SK-N-SH treated with all-trans-retinoic acid at 6 μM for 48 hours (cell line): ENCODE data around the gene NKPD1.

ENCODE experiments used
- ATAC-seq: fragments of 200-7000 bp; cut with Tn5 transposase; 3 replicates; pipeline ENCODE4 v1.9.1; 2020; ENCODE audit warnings: mild to moderate bottlenecking, moderate library complexity
- ARNTL ChIP-seq: fragments of 450-650 bp; formaldehyde crosslinking; IDR thresholded peaks from 2 replicates; pipeline ENCODE4 v1.5.0; 2020; ENCODE audit warnings: low read depth, mild to moderate bottlenecking, moderate library complexity, borderline replicate concordance
- BACH2 ChIP-seq: fragments of 250-450 bp; sonication (Bioruptor Pico); IDR thresholded peaks from 2 replicates; pipeline ENCODE4 v1.9.0; 2021; ENCODE audit warnings: mild to moderate bottlenecking, borderline replicate concordance
- CSDC2 ChIP-seq: fragments of 250-450 bp; sonication (Bioruptor Pico); IDR thresholded peaks from 2 replicates; pipeline ENCODE4 v1.5.0; 2020; ENCODE audit warnings: mild to moderate bottlenecking, moderate library complexity
- ESRRG ChIP-seq: fragments of 250-450 bp; sonication (Bioruptor Pico); IDR thresholded peaks from 2 replicates; pipeline ENCODE4 v1.6.1; 2021; ENCODE audit warnings: mild to moderate bottlenecking
- GLIS3 ChIP-seq: fragments of 250-450 bp; sonication (Bioruptor Pico); IDR thresholded peaks from 2 replicates; pipeline ENCODE4 v1.5.0; 2020; ENCODE audit warnings: mild to moderate bottlenecking, moderate library complexity
- ISL1 ChIP-seq: fragments of 250-450 bp; sonication (Bioruptor Pico); IDR thresholded peaks from 2 replicates; pipeline ENCODE4 v2.1.2; 2022; ENCODE audit warnings: mild to moderate bottlenecking, moderate library complexity
- OSR1 ChIP-seq: fragments of 250-450 bp; sonication (Bioruptor Pico); IDR thresholded peaks from 2 replicates; pipeline ENCODE4 v1.8.0; 2022; ENCODE audit warnings: moderate library complexity, mild to moderate bottlenecking, inconsistent platforms
- PPARA ChIP-seq: fragments of 250-450 bp; sonication (Bioruptor Pico); IDR thresholded peaks from 2 replicates; pipeline ENCODE4 v1.5.0; 2020; ENCODE audit warnings: mild to moderate bottlenecking, borderline replicate concordance
- RARB ChIP-seq: fragments of 250-450 bp; sonication (Bioruptor Pico); IDR thresholded peaks from 2 replicates; pipeline ENCODE4 v1.8.0; 2021; ENCODE audit warnings: mild to moderate bottlenecking, moderate library complexity
- SNAI2 ChIP-seq: fragments of 250-450 bp; sonication (Bioruptor Pico); IDR thresholded peaks from 2 replicates; pipeline ENCODE4 v1.5.0; 2020; ENCODE audit warnings: mild to moderate bottlenecking, moderate library complexity
- TOX ChIP-seq: fragments of 250-450 bp; sonication (Bioruptor Pico); IDR thresholded peaks from 2 replicates; pipeline ENCODE4 v1.8.0; 2021; ENCODE audit warnings: mild to moderate bottlenecking, moderate library complexity, borderline replicate concordance
- ZC3H10 ChIP-seq: fragments of 250-450 bp; sonication (Bioruptor Pico); IDR thresholded peaks from 2 replicates; pipeline ENCODE4 v1.5.1; 2021; ENCODE audit warnings: mild to moderate bottlenecking, moderate library complexity
- ZFP3 ChIP-seq: fragments of 250-450 bp; sonication (Bioruptor Pico); IDR thresholded peaks from 2 replicates; pipeline ENCODE4 v1.5.0; 2020; ENCODE audit warnings: mild to moderate bottlenecking, moderate library complexity
- ZFP30 ChIP-seq: fragments of 450-650 bp; formaldehyde crosslinking; IDR thresholded peaks from 2 replicates; pipeline ENCODE4 v1.5.0; 2022; ENCODE audit warnings: mild to moderate bottlenecking, moderate library complexity
- ZNF565 ChIP-seq: fragments of 450-650 bp; formaldehyde crosslinking; conservative IDR thresholded peaks from 2 replicates; pipeline ENCODE4 v1.5.0; 2020; ENCODE audit warnings: low read depth, mild to moderate bottlenecking, moderate library complexity
- ZNF70 ChIP-seq: fragments of 450-650 bp; formaldehyde crosslinking; IDR thresholded peaks from 2 replicates; pipeline ENCODE4 v1.5.0; 2020; ENCODE audit warnings: mild to moderate bottlenecking, moderate library complexity
- ZNF8 ChIP-seq: fragments of 450-650 bp; formaldehyde crosslinking; IDR thresholded peaks from 2 replicates; pipeline ENCODE4 v1.5.0; 2020; ENCODE audit warnings: mild to moderate bottlenecking, moderate library complexity
- TF ChIP-seq, protein P1 (sequence below): fragments of 250-450 bp; sonication (Bioruptor Pico); IDR thresholded peaks from 2 replicates; pipeline ENCODE4 v1.8.0; 2020; ENCODE audit warnings: mild to moderate bottlenecking, moderate library complexity, borderline replicate concordance
- TF ChIP-seq, protein P2 (sequence below): fragments of 250-450 bp; sonication (Bioruptor Pico); IDR thresholded peaks from 2 replicates; pipeline ENCODE4 v1.5.1; 2021; ENCODE audit warnings: mild to moderate bottlenecking, moderate library complexity
- TF ChIP-seq, protein P3 (sequence below): fragments of 250-450 bp; sonication (Bioruptor Pico); IDR thresholded peaks from 2 replicates; pipeline ENCODE4 v1.5.1; 2020; ENCODE audit warnings: low read depth, mild to moderate bottlenecking, moderate library complexity
- TF ChIP-seq, protein P4 (sequence below): fragments of 250-450 bp; sonication (Bioruptor Pico); IDR thresholded peaks from 2 replicates; pipeline ENCODE4 v1.8.0; 2021; ENCODE audit warnings: low read depth, mild to moderate bottlenecking, moderate library complexity, borderline replicate concordance
- TF ChIP-seq, protein P5 (sequence below): fragments of 250-450 bp; sonication (Bioruptor Pico); IDR thresholded peaks from 2 replicates; pipeline ENCODE4 v1.5.0; 2020; ENCODE audit warnings: mild to moderate bottlenecking, moderate library complexity

The NKPD1 gene

DNA sequence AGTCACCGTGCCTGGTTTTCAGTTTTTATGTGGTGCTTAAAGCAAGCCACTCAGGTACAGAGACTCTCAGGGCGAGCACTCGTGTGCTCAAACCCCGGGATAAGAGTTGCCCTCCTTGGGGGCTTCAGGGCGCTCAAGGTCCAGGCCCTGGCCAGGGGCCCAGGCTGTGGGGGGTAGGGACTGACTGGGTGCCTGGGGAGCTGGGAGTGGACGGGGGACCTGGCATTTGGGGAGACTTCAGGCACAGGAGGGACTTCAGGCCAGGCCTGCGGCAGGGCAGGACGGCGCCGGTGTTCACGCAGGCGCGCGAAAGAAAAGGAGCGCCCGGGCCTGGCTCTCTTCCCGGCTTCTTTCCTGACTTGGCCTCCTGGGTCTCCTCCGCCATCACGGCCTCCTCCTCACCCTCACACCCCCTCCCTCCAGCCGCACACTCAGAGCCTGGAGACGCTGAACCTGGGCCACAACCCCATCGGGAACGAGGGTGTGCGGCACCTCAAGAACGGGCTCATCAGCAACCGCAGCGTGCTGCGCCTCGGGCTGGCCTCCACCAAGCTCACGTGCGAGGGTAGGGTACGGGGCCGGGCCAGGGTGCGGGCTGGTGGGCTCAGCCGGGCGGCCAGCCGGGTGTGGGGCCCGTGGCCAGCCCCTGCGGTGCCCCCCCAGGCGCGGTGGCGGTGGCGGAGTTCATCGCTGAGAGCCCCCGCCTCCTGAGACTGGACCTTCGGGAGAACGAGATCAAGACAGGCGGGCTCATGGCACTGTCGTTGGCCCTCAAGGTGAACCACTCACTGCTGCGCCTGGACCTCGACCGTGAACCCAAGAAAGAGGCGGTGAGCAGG lies 16.1 kb downstream of the NKPD1 start:
- TF ChIP-seq ZC3H10 (CRISPR knock-in tag) (no peak), BACH2 (CRISPR knock-in tag) (no peak), ZNF565 (no peak), ESRRG (no peak), SNAI2 (CRISPR knock-in tag) (no peak), ZFP3 (no peak), PPARA (CRISPR knock-in tag) (no peak), RARB (no peak), OSR1 (CRISPR knock-in tag) (no peak), ZNF8 (CRISPR knock-in tag) (no peak), CSDC2 (CRISPR knock-in tag) (no peak), ZFP30 (CRISPR knock-in tag) (no peak), ZNF70 (no peak), GLIS3 (CRISPR knock-in tag) (no peak), ISL1 (no peak)
- TF ChIP-seq, protein P1, sequence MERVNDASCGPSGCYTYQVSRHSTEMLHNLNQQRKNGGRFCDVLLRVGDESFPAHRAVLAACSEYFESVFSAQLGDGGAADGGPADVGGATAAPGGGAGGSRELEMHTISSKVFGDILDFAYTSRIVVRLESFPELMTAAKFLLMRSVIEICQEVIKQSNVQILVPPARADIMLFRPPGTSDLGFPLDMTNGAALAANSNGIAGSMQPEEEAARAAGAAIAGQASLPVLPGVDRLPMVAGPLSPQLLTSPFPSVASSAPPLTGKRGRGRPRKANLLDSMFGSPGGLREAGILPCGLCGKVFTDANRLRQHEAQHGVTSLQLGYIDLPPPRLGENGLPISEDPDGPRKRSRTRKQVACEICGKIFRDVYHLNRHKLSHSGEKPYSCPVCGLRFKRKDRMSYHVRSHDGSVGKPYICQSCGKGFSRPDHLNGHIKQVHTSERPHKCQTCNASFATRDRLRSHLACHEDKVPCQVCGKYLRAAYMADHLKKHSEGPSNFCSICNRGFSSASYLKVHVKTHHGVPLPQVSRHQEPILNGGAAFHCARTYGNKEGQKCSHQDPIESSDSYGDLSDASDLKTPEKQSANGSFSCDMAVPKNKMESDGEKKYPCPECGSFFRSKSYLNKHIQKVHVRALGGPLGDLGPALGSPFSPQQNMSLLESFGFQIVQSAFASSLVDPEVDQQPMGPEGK: no peak
- TF ChIP-seq, protein P2, sequence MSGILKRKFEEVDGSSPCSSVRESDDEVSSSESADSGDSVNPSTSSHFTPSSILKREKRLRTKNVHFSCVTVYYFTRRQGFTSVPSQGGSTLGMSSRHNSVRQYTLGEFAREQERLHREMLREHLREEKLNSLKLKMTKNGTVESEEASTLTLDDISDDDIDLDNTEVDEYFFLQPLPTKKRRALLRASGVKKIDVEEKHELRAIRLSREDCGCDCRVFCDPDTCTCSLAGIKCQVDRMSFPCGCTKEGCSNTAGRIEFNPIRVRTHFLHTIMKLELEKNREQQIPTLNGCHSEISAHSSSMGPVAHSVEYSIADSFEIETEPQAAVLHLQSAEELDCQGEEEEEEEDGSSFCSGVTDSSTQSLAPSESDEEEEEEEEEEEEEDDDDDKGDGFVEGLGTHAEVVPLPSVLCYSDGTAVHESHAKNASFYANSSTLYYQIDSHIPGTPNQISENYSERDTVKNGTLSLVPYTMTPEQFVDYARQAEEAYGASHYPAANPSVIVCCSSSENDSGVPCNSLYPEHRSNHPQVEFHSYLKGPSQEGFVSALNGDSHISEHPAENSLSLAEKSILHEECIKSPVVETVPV: no peak
- TF ChIP-seq, protein P3, sequence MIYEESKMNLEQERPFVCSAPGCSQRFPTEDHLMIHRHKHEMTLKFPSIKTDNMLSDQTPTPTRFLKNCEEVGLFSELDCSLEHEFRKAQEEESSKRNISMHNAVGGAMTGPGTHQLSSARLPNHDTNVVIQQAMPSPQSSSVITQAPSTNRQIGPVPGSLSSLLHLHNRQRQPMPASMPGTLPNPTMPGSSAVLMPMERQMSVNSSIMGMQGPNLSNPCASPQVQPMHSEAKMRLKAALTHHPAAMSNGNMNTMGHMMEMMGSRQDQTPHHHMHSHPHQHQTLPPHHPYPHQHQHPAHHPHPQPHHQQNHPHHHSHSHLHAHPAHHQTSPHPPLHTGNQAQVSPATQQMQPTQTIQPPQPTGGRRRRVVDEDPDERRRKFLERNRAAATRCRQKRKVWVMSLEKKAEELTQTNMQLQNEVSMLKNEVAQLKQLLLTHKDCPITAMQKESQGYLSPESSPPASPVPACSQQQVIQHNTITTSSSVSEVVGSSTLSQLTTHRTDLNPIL (CRISPR knock-in tag): no peak
- TF ChIP-seq, protein P4, sequence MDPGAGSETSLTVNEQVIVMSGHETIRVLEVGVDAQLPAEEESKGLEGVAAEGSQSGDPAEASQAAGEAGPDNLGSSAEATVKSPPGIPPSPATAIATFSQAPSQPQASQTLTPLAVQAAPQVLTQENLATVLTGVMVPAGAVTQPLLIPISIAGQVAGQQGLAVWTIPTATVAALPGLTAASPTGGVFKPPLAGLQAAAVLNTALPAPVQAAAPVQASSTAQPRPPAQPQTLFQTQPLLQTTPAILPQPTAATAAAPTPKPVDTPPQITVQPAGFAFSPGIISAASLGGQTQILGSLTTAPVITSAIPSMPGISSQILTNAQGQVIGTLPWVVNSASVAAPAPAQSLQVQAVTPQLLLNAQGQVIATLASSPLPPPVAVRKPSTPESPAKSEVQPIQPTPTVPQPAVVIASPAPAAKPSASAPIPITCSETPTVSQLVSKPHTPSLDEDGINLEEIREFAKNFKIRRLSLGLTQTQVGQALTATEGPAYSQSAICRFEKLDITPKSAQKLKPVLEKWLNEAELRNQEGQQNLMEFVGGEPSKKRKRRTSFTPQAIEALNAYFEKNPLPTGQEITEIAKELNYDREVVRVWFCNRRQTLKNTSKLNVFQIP: no peak
- TF ChIP-seq, protein P5, sequence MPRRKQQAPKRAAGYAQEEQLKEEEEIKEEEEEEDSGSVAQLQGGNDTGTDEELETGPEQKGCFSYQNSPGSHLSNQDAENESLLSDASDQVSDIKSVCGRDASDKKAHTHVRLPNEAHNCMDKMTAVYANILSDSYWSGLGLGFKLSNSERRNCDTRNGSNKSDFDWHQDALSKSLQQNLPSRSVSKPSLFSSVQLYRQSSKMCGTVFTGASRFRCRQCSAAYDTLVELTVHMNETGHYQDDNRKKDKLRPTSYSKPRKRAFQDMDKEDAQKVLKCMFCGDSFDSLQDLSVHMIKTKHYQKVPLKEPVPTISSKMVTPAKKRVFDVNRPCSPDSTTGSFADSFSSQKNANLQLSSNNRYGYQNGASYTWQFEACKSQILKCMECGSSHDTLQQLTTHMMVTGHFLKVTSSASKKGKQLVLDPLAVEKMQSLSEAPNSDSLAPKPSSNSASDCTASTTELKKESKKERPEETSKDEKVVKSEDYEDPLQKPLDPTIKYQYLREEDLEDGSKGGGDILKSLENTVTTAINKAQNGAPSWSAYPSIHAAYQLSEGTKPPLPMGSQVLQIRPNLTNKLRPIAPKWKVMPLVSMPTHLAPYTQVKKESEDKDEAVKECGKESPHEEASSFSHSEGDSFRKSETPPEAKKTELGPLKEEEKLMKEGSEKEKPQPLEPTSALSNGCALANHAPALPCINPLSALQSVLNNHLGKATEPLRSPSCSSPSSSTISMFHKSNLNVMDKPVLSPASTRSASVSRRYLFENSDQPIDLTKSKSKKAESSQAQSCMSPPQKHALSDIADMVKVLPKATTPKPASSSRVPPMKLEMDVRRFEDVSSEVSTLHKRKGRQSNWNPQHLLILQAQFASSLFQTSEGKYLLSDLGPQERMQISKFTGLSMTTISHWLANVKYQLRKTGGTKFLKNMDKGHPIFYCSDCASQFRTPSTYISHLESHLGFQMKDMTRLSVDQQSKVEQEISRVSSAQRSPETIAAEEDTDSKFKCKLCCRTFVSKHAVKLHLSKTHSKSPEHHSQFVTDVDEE (CRISPR knock-in tag): no peak
- TF ChIP-seq, all 23 proteins: peak for 0
- no peak for ATAC-seq

DNA sequence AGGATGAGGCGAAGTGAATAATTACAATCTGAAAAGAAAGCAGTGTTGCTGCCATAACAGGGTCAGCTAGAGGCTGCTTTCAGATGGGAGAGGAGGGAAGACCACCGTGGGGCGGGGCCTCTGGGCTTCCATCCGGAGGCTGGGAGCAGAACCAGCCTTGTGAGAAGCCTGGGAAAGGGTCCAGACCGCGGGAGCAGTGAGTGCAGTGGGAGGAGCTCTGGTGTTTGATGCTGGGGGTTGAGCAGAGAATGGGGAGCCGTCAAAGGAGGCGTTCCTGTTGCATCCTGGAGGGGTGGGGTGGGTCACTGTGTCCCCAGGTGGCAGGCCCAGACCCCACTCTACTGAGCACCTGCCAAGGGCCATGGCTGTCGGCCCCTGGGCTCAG lies 18.1 kb downstream of the NKPD1 start:
- ATAC-seq: no peak
- TF ChIP-seq ISL1: no peak
- TF ChIP-seq, protein P1: no peak
- TF ChIP-seq, protein P5 (CRISPR knock-in tag): no peak
- TF ChIP-seq ZNF8 (CRISPR knock-in tag): no peak
- TF ChIP-seq TOX (CRISPR knock-in tag): no peak
- TF ChIP-seq ZFP30 (CRISPR knock-in tag): no peak
- no peak for TF ChIP-seq ZNF70
- TF ChIP-seq SNAI2 (CRISPR knock-in tag): no peak
- TF ChIP-seq ZFP3: no peak
- no peak for TF ChIP-seq ARNTL
- TF ChIP-seq, protein P4: no peak
- TF ChIP-seq ESRRG: no peak
